HCT116 (cell line): ENCODE results near the gene PTPN20. TPM values are rescaled to one million over a fixed set of nuclear protein-coding genes. Genes with fewer than 3 reads are reported as not detected.
"Not testable (repeated sequence)": the region's sequence is repeated elsewhere in the genome, so short reads cannot be mapped to it uniquely, and the experiment has no call there.

Experiments used
- ATAC-seq: fragments of 200-7000 bp; cut with Tn5 transposase; 2 replicates; pipeline ENCODE4 v1.9.1; 2020; ENCODE audit warnings: mild to moderate bottlenecking, moderate library complexity
- BruUV-seq: library from RNA; stranded (reverse); fragments of 400-500 nt; replicated peaks from 2 replicates; lab custom pipeline; 2021; lab: Mats Ljungman, UMichigan
- CTCF ChIA-PET: fragments of 300-600 bp; sonication (Branson Sonifier 250); formaldehyde crosslinking; loops from one replicate; lab custom pipeline; 2021; ENCODE audit warnings: antibody characterized with exemption; lab: Charles Lee
- POLR2A ChIA-PET: fragments of 300-600, 350-600 bp; sonication (Branson Sonifier 250); formaldehyde crosslinking; loops from one replicate; lab custom pipeline; 2021; ENCODE audit warnings: antibody characterized with exemption; lab: Charles Lee
- RAD21 ChIA-PET, 2 experiments: fragments of 300-600 bp; sonication (Branson Sonifier 250); formaldehyde crosslinking; loops; one replicate each; lab custom pipeline; 2023; ENCODE audit warnings: low total read pairs in 2 of 2; ENCODE audit not compliant: uncharacterized antibody in 2 of 2, unreplicated experiment in 2 of 2, low non-redundant PET in 1 of 2; lab: Charles Lee
- DNase-seq: peaks from one replicate; pipeline ENCODE4 v3.0.0-alpha.2; 2010; ENCODE audit warnings: low read depth, low spot score
- H2AFZ ChIP-seq: fragments of 200-600 bp; shearing (Covaris generic), sonication (generic); 2 replicates; pipeline ENCODE4 v1.6.1; 2017; ENCODE audit warnings: low read depth, mixed run types, mixed read lengths, antibody characterized with exemption, low read length; ENCODE audit not compliant: poor library complexity, severe bottlenecking
- H3K27ac ChIP-seq: 2 replicates; pipeline ENCODE4 v1.5.1; 2012; ENCODE audit warnings: low read depth, low read length
- H3K27me3 ChIP-seq: fragments of 200-600 bp; sonication (generic); 2 replicates; pipeline ENCODE4 v1.6.1; 2016; ENCODE audit warnings: mixed run types, low read length, mixed read lengths; ENCODE audit not compliant: insufficient read depth
- H3K36me3 ChIP-seq, 2 experiments: fragments of 200-500 bp in 1 of 2; fragments of 200-600 bp in 1 of 2; sonication (Bioruptor generic) in 1 of 2; sonication (generic) in 1 of 2; 2 replicates each; pipeline versions ENCODE4 v1.5.1 to v1.6.1; 2014 to 2016; ENCODE audit warnings: low read length in 2 of 2, inconsistent platforms in 1 of 2, mixed read lengths in 1 of 2, mixed run types in 1 of 2; ENCODE audit not compliant: insufficient read depth in 2 of 2, control insufficient read depth in 1 of 2
- H3K4me1 ChIP-seq, 2 experiments: fragments of 200-600 bp in 1 of 2; sonication (generic) in 1 of 2; 2 replicates each; pipeline versions ENCODE4 v1.5.1 to v1.6.1; 2012 to 2017; ENCODE audit warnings: low read length in 2 of 2, inconsistent platforms in 1 of 2, mild to moderate bottlenecking in 1 of 2, mixed read lengths in 1 of 2, mixed run types in 1 of 2, moderate library complexity in 1 of 2; ENCODE audit not compliant: insufficient read depth in 2 of 2, control insufficient read depth in 1 of 2
- H3K4me2 ChIP-seq: fragments of 200-600 bp; sonication (generic); 2 replicates; pipeline ENCODE4 v1.6.1; 2017; ENCODE audit warnings: mixed run types, low read length, mixed read lengths
- H3K4me3 ChIP-seq, 2 experiments: fragments of 200-600 bp in 1 of 2; sonication (generic) in 1 of 2; replicated peaks in 1 of 2; 2 replicates each; pipeline ENCODE4 v1.5.1; 2011 to 2016; ENCODE audit warnings: low read length in 2 of 2, control low read depth in 1 of 2, low read depth in 1 of 2, mild to moderate bottlenecking in 1 of 2, mixed read lengths in 1 of 2, mixed run types in 1 of 2
- H3K79me2 ChIP-seq: fragments of 200-600 bp; sonication (generic); 2 replicates; pipeline ENCODE4 v1.6.1; 2017; ENCODE audit warnings: mild to moderate bottlenecking, mixed run types, low read length, moderate library complexity, mixed read lengths; ENCODE audit not compliant: insufficient read depth
- H3K9ac ChIP-seq: fragments of 200-600 bp; sonication (generic); 2 replicates; pipeline ENCODE4 v1.6.1; 2016; ENCODE audit warnings: low read length, mixed read lengths
- H3K9me2 ChIP-seq: fragments of 200-600 bp; sonication (generic), shearing (Covaris generic); 2 replicates; pipeline ENCODE4 v1.6.1; 2017; ENCODE audit warnings: mixed run types, mild to moderate bottlenecking, moderate library complexity; ENCODE audit not compliant: insufficient read depth
- H3K9me3 ChIP-seq, 2 experiments: fragments of 200-500 bp in 1 of 2; fragments of 200-600 bp in 1 of 2; sonication (Bioruptor generic) in 1 of 2; sonication (generic) in 1 of 2; 2 replicates each; pipeline ENCODE4 v1.6.1; 2014 to 2017; ENCODE audit warnings: low read length in 2 of 2, mixed read lengths in 2 of 2, inconsistent platforms in 1 of 2, low read depth in 1 of 2, mild to moderate bottlenecking in 1 of 2, mixed run types in 1 of 2, moderate library complexity in 1 of 2; ENCODE audit not compliant: control insufficient read depth in 1 of 2, insufficient read depth in 1 of 2
- H4K20me1 ChIP-seq: fragments of 200-600 bp; sonication (generic), shearing (Covaris generic); 2 replicates; pipeline ENCODE4 v1.6.1; 2017; ENCODE audit warnings: mixed run types, mild to moderate bottlenecking, moderate library complexity; ENCODE audit not compliant: insufficient read depth
- intact Hi-C: fragments of 100-400 bp; cut with micrococcal nuclease; formaldehyde crosslinking; loops from 2 replicates; pipeline ENCODE4 v1.10.0; 2022
- total RNA-seq: library from RNA; stranded (reverse); gene quantifications from one replicate; pipeline ENCODE4 v1.2.1, GENCODE V29; 2021; ENCODE audit not compliant: unreplicated experiment

Gene PTPN20
- total RNA-seq, 1 experiment from 2014 or later = not detected

GRCh38 chr10:46948687-46949518 is 37.7 kb downstream of the PTPN20 start:
- H3K27ac ChIP-seq, H3K36me3 ChIP-seq, H3K79me2 ChIP-seq, CTCF ChIA-PET, RAD21 ChIA-PET, H4K20me1 ChIP-seq, H3K4me2 ChIP-seq, H3K27me3 ChIP-seq, intact Hi-C loops, H3K4me3 ChIP-seq, POLR2A ChIA-PET, DNase-seq, H2AFZ ChIP-seq, BruUV-seq, ATAC-seq, H3K4me1 ChIP-seq, H3K9ac ChIP-seq, H3K9me2 ChIP-seq, H3K9me3 ChIP-seq: not testable (repeated sequence)

- H3K9me2 ChIP-seq, H3K36me3 ChIP-seq, H2AFZ ChIP-seq, H3K9me3 ChIP-seq, intact Hi-C loops, H3K27ac ChIP-seq, H3K4me3 ChIP-seq, POLR2A ChIA-PET, CTCF ChIA-PET, ATAC-seq, H3K79me2 ChIP-seq, H3K27me3 ChIP-seq, H3K4me2 ChIP-seq, DNase-seq, H3K9ac ChIP-seq, H3K4me1 ChIP-seq, H4K20me1 ChIP-seq, RAD21 ChIA-PET, BruUV-seq: not testable (repeated sequence)
These were observed 41.3 kb downstream of the PTPN20 start for GRCh38 chr10:46952540-46952939.

DNA sequence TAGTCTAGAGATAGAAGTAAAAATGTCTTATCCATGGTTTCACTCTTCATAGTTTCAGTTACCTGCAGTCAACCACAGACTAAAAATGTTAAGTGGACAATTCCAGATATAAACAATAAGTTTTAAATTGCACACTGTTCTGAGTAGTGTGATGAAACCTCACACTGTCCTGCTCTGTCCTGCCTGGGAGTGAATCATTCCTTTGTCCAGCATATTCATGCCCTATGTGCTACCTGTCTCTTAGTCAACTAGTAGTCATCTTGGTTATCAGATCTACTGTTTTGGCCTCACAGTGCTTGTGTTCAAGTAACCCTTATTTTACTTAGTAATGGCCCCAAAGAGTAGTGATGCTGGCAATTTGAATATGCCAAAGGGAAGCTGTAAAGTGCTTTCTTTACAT is 49.5 kb downstream of the PTPN20 start:
- H3K27ac ChIP-seq, POLR2A ChIA-PET, H3K4me2 ChIP-seq, intact Hi-C loops, H3K9ac ChIP-seq, BruUV-seq, H3K36me3 ChIP-seq, DNase-seq, H3K27me3 ChIP-seq, CTCF ChIA-PET, ATAC-seq, RAD21 ChIA-PET, H2AFZ ChIP-seq, H3K4me1 ChIP-seq, H4K20me1 ChIP-seq, H3K79me2 ChIP-seq, H3K9me2 ChIP-seq, H3K9me3 ChIP-seq, H3K4me3 ChIP-seq: not testable (repeated sequence)

DNA sequence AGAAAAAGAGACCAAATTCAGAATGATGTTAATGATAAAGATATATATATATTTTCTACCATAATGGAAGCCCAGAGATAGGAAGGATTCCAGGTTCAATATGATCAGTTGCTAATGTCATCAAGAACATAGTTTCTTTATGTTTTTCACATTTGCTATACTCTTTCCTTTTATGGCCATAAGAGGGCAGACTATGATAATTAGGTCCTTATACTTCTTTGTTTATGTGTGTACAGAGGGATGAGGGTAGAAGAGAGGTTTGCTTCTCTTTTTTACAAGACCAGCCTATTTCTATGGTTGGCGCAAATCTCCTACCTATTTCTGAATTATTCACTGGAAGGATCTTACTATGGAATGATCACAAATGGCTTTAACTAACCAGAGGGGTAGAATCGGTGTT is 52.1 kb downstream of the PTPN20 start:
- H2AFZ ChIP-seq, H3K27me3 ChIP-seq, H3K79me2 ChIP-seq, H3K36me3 ChIP-seq, H3K4me3 ChIP-seq, BruUV-seq, H3K27ac ChIP-seq, H3K4me1 ChIP-seq, RAD21 ChIA-PET, DNase-seq, H4K20me1 ChIP-seq, CTCF ChIA-PET, H3K9me2 ChIP-seq, POLR2A ChIA-PET, intact Hi-C loops, H3K9ac ChIP-seq, H3K9me3 ChIP-seq, H3K4me2 ChIP-seq: not testable (repeated sequence)
- peak; percentile 69 for ATAC-seq
